Gastroesophageal sphincter (tissue), 3 donors: Measurements from ENCODE around the gene ADGRG6.

Source experiments
- EP300 ChIP-seq: sonication (generic); formaldehyde crosslinking; IDR thresholded peaks from one replicate; pipeline ENCODE4 v1.6.1; 2017; ENCODE audit warnings: antibody characterized with exemption, mild to moderate bottlenecking
- POLR2A ChIP-seq, 2 donors: fragments of 450-650 bp; IDR thresholded peaks; one replicate each; pipeline ENCODE4 v1.6.1; 2017; ENCODE audit warnings: antibody characterized with exemption in 2 of 2, mild to moderate bottlenecking in 2 of 2, moderate library complexity in 1 of 2
- POLR2AphosphoS5 ChIP-seq: sonication (generic); formaldehyde crosslinking; IDR thresholded peaks from one replicate; pipeline ENCODE4 v1.6.1; 2017; ENCODE audit warnings: antibody characterized with exemption
- TF ChIP-seq, protein P1 (sequence below), 4 experiments: fragments of 200-600 bp in 2 of 4; fragments of 450-650 bp in 2 of 4; sonication (generic) in 1 of 4; IDR thresholded peaks; one replicate each; pipeline ENCODE4 v1.5.1; 2017 to 2019; ENCODE audit warnings: antibody characterized with exemption in 4 of 4, mild to moderate bottlenecking in 2 of 4, moderate library complexity in 2 of 4

- TF ChIP-seq, protein P1, sequence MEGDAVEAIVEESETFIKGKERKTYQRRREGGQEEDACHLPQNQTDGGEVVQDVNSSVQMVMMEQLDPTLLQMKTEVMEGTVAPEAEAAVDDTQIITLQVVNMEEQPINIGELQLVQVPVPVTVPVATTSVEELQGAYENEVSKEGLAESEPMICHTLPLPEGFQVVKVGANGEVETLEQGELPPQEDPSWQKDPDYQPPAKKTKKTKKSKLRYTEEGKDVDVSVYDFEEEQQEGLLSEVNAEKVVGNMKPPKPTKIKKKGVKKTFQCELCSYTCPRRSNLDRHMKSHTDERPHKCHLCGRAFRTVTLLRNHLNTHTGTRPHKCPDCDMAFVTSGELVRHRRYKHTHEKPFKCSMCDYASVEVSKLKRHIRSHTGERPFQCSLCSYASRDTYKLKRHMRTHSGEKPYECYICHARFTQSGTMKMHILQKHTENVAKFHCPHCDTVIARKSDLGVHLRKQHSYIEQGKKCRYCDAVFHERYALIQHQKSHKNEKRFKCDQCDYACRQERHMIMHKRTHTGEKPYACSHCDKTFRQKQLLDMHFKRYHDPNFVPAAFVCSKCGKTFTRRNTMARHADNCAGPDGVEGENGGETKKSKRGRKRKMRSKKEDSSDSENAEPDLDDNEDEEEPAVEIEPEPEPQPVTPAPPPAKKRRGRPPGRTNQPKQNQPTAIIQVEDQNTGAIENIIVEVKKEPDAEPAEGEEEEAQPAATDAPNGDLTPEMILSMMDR (IDR thresholded peaks at IDR 0.05): no peak
- TF ChIP-seq POLR2A (IDR thresholded peaks at IDR 0.05): no peak
- TF ChIP-seq EP300: no peak
- no peak for TF ChIP-seq POLR2AphosphoS5
These were observed 93.5 kb downstream of the ADGRG6 start for GRCh38 chr6:142395266-142395665.
